Stimulated activated CD4-positive, alpha-beta T cell treated with anti-CD3 and anti-CD28 coated beads, Interleukin-2, amount 100 ng/mL, for 48 hours (primary cell): ENCODE data around the gene PKDREJ.
A peak's percentile ranks its signal among the peaks of the same experiment; 100 is the strongest.

ENCODE experiments used
- DNase-seq, 2 donors: peaks; one replicate each; pipeline ENCODE4 v3.0.0-alpha.2; 2020

Gene PKDREJ

GRCh38 chr22:46262449-46263215, 511 bp downstream of the PKDREJ start:
- DNase-seq, result peak in 1 of 2 donors; percentile 17

GRCh38 chr22:46260038-46260437, 3.1 kb downstream of the PKDREJ start:
- DNase-seq, result no peak

GRCh38 chr22:46259374-46259773, 3.8 kb downstream of the PKDREJ start:
- no peak for DNase-seq

GRCh38 chr22:46256358-46256958, 6.7 kb downstream of the PKDREJ start:
- no peak for DNase-seq

GRCh38 chr22:46251816-46252380, 11.2 kb downstream of the PKDREJ start:
- DNase-seq, result no peak

DNA sequence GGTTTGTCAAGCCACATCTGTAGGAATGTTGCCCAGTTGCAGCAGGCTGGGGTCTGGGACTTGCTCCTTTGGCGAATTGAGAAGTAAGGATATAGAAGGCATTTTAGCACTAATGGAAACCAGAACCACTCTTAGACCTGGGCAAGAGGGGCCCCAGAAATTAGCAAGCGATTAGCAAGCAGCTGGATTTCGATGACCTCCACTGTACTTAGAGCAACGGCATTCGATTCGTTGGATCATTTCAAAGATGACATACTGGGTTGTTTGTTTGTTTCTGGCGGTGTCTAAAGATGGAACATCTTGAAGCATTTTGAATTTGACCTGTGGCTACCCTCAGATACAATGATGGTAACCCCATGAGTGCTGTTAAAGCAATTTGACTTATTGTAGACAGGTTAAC, 11.9 kb downstream of the PKDREJ start:
- no peak for DNase-seq

DNA sequence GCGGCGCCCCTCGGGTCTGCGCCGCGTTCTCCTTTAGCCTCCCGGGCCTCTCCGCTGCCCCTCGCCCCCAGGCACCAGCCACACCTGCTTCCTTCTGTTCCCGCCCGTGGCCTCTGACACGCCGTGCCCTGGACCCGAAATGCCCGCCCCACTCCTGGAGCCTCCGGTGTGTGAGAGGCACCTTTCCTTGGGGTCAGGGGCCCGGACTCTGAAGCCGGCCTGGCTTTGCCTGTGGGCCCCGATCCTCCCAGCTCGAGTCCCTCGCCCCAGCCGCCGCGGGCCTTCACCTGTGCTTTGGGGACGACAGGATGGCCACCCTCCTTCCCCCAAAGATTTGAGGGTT, 12.4 kb downstream of the PKDREJ start:
- DNase-seq, result no peak

DNA sequence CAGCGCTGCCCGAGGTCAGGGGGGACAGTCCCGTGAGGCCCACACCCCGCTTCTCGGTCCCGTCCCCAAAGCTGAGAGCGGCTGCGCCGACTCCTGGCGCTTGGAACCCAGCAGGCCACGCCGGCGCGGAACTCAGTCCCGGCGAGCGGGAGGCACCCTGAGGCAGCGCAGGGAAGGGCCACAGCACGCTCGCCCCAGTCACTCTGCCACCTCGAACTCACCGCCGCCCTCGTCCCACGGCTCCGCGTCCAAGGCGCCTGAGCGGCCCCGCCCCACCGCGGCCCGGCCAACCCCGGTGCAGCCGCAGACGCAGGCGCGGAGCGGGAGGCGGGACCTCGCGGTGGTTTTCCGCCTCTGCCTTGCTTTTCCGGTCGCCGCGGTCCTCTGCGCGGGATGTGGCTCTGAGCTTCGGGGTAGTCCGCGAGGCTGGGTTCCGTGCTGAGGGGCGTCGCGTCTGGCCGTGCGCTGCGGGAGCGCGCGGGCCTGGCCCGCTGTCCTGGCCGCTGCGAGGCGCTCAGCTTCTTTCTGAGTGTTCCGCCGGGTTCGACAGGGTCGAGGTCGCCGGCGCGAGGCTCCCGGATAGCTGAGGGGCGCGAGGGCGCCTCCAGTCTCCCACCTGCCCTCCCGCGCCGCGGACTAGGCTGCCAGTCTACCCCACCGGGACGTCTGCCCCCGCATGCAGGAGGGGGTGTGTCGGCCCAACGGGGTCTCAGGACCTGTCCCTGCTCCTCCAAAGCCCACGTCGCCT, 12.9 kb downstream of the PKDREJ start, which contains the start of gene CDPF1:
CDPF1 (minus strand) TSS at position 259 of the 748 bp plus-strand sequence. CDS start 2,009 bp downstream, outside the sequence.
- peak; percentile 85 to 90 for DNase-seq

- DNase-seq, result no peak
Observed at GRCh38 chr22:46247443-46247975, 15.6 kb downstream of the PKDREJ start.

GRCh38 chr22:46246178-46246577, 17.0 kb downstream of the PKDREJ start:
- DNase-seq, result no peak

DNA sequence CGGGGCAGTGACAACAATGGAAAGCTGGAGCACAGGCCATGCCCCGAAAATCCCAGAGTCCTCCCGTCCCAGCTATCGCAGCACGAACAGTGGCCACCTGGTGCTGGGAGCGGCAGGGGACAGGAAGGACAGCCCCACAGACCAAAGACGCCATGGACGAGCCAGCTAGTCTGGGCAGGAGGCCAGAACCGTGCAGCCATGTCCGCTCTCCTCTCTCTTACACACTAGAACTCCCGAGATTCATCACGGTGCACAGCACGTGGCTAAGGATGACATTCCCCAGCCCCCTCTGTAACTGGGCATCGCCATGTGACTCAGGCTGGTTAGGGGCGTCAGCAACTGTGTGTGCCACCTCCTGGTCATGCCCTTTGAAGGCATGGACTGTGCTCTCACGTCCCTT, 17.6 kb downstream of the PKDREJ start:
- DNase-seq, result no peak

- no peak for DNase-seq
Observed at GRCh38 chr22:46244771-46245170, 18.4 kb downstream of the PKDREJ start.

GRCh38 chr22:46242076-46242475, 21.1 kb downstream of the PKDREJ start:
- no peak for DNase-seq

- no peak for DNase-seq
Observed at GRCh38 chr22:46241396-46242007, 21.6 kb downstream of the PKDREJ start.

- no peak for DNase-seq
Observed at GRCh38 chr22:46240907-46241306, 22.2 kb downstream of the PKDREJ start.

GRCh38 chr22:46240506-46240905, 22.6 kb downstream of the PKDREJ start:
- no peak for DNase-seq

DNA sequence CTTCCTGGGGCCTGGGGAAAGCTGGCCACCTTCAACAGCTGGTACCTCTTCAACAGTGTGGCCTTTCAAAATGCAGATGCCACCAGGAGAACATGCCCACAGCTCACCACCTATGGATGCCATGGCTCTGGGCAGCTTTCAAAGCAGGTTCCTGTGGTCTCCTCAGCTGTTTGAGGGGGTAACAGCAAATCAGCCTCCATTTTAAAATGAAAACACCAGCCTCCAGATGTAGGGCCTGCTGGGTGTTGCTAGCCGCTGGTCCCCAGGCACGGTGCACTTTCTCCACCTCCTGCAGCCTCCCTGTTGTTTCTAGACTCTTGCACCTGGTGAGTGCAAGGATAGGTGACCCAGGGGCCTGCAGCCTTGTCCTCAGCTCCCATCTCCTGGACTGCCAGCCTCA, 23.1 kb downstream of the PKDREJ start:
- no peak for DNase-seq

- DNase-seq, result no peak
Observed at GRCh38 chr22:46239261-46240048, 23.7 kb downstream of the PKDREJ start.

DNA sequence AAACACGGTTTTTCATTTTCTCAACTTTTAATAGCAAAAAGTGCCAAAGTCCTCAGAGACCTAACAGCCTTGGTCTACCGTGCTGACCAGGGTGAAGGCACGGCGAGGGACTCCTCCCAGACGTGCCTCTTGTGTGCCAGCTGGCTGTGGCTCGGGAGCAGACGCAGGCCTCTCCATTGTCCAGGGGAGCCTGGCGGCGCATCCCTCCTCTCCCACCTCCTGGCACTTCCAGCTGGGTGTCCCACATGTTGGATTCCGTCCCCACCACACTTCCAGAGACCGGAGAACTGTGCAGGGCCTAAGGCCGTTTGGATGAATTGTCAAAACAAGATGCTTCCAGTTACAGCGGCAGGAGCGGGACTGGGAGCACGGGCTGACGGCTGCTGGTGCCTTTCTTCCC, 24.6 kb downstream of the PKDREJ start:
- no peak for DNase-seq

- DNase-seq, result no peak
Observed at GRCh38 chr22:46237453-46238124, 25.6 kb downstream of the PKDREJ start.

- DNase-seq, result no peak
Observed at GRCh38 chr22:46234969-46235368, 28.2 kb downstream of the PKDREJ start.
